H54 (cell line): ENCODE results near the gene OBP2A.
"Not testable (repeated sequence)": the region's sequence is repeated elsewhere in the genome, so short reads cannot be mapped to it uniquely, and the experiment has no call there.

Experiments
- DNase-seq: peaks from one replicate; pipeline ENCODE4 v3.0.0; 2011; ENCODE audit warnings: low spot score, mixed read lengths; ENCODE audit not compliant: insufficient read length
- FAIRE-seq: peaks from 3 replicates; lab custom pipeline; 2011; peaks lifted over from hg19 to GRCh38; lab: Jason Lieb, UNC
- POLR2A ChIP-seq: IDR thresholded peaks from 2 replicates; pipeline ENCODE4 v1.6.1; 2011; ENCODE audit warnings: low read depth, mild to moderate bottlenecking, low read length

Gene OBP2A

GRCh38 chr9:135545646-135546176 lies at the start of gene OBP2A:
Gene OBP2A (plus strand): TSS chr9:135546126. CDS start chr9:135546181, 55 bp downstream.
- not testable (repeated sequence) for FAIRE-seq

GRCh38 chr9:135498381-135499126 lies 47.4 kb upstream of the OBP2A start:
- no peak for FAIRE-seq
- TF ChIP-seq POLR2A, result no peak
- no peak for DNase-seq

More at GRCh38 chr9:135545646-135546176, at the start of gene OBP2A:
- DNase-seq, result not testable (repeated sequence)

- TF ChIP-seq POLR2A, result 0 out of 2 replicates have a peak, but pooled peaks have one; percentile 30
- DNase-seq, result peak; percentile 94
- FAIRE-seq, result no peak
Measured at GRCh38 chr9:135499326-135500070, 46.4 kb upstream of the OBP2A start.

- peak; percentile 58 for DNase-seq
- no peak for FAIRE-seq
- no peak for TF ChIP-seq POLR2A
Measured at GRCh38 chr9:135500071-135500524, 45.8 kb upstream of the OBP2A start.

- FAIRE-seq, result no peak
- TF ChIP-seq POLR2A, result peak; percentile 78
Measured at GRCh38 chr9:135500525-135501260, 45.2 kb upstream of the OBP2A start, which contains the start of gene MRPS2. Gene MRPS2 (plus strand): TSS chr9:135500682. CDS start chr9:135500711, 29 bp downstream.

GRCh38 chr9:135501261-135502167 lies 44.4 kb upstream of the OBP2A start:
- DNase-seq, result peak; percentile 67

More at GRCh38 chr9:135500525-135501260, 45.2 kb upstream of the OBP2A start, which contains the start of gene MRPS2:
- peak; percentile 96 for DNase-seq

GRCh38 chr9:135502168-135502872 lies 43.6 kb upstream of the OBP2A start:
- no peak for TF ChIP-seq POLR2A
- DNase-seq, result no peak
- no peak for FAIRE-seq

More at GRCh38 chr9:135501261-135502167, 44.4 kb upstream of the OBP2A start:
- FAIRE-seq, result no peak
- no peak; the same call in 1 of the 2 replicates for TF ChIP-seq POLR2A

GRCh38 chr9:135502873-135503321 lies 43.0 kb upstream of the OBP2A start:
- no peak for FAIRE-seq
- no peak for TF ChIP-seq POLR2A
- no peak for DNase-seq

- no peak for DNase-seq
- no peak for FAIRE-seq
- no peak for TF ChIP-seq POLR2A
Measured at GRCh38 chr9:135503371-135504261, 42.3 kb upstream of the OBP2A start.

GRCh38 chr9:135504262-135505243 lies 41.4 kb upstream of the OBP2A start:
- peak; percentile 87 for DNase-seq
- no peak for TF ChIP-seq POLR2A

More at GRCh38 chr9:135504262-135505243, 41.4 kb upstream of the OBP2A start:
- peak; percentile 74 for FAIRE-seq
